HCT116 (cell line): ENCODE measurements around the gene PTN. TPM values are rescaled to one million over a fixed set of nuclear protein-coding genes. Genes with fewer than 3 reads are reported as not detected.

ENCODE experiments used
- ATAC-seq: fragments of 200-7000 bp; cut with Tn5 transposase; 2 replicates; pipeline ENCODE4 v1.9.1; 2020; ENCODE audit warnings: mild to moderate bottlenecking, moderate library complexity
- Bru-seq: library from RNA; stranded (reverse); fragments of 400-500 nt; gene quantifications from one replicate; lab custom pipeline; 2021; lab: Mats Ljungman, UMichigan
- BruChase-seq, 2 experiments: library from RNA; stranded (reverse); fragments of 400-500 nt; gene quantifications; one replicate each; lab custom pipeline; 2021; lab: Mats Ljungman, UMichigan
- BruUV-seq: library from RNA; stranded (reverse); fragments of 400-500 nt; replicated peaks from 2 replicates; lab custom pipeline; 2021; lab: Mats Ljungman, UMichigan
- CTCF ChIA-PET: fragments of 300-600 bp; sonication (Branson Sonifier 250); formaldehyde crosslinking; loops from one replicate; lab custom pipeline; 2021; ENCODE audit warnings: antibody characterized with exemption; lab: Charles Lee
- POLR2A ChIA-PET: fragments of 300-600, 350-600 bp; sonication (Branson Sonifier 250); formaldehyde crosslinking; loops from one replicate; lab custom pipeline; 2021; ENCODE audit warnings: antibody characterized with exemption; lab: Charles Lee
- RAD21 ChIA-PET, 2 experiments: fragments of 300-600 bp; sonication (Branson Sonifier 250); formaldehyde crosslinking; loops; one replicate each; lab custom pipeline; 2023; ENCODE audit warnings: low total read pairs in 2 of 2; ENCODE audit not compliant: uncharacterized antibody in 2 of 2, unreplicated experiment in 2 of 2, low non-redundant PET in 1 of 2; lab: Charles Lee
- DNase-seq: peaks from one replicate; pipeline ENCODE4 v3.0.0-alpha.2; 2010; ENCODE audit warnings: low read depth, low spot score
- H2AFZ ChIP-seq: fragments of 200-600 bp; shearing (Covaris generic), sonication (generic); 2 replicates; pipeline ENCODE4 v1.6.1; 2017; ENCODE audit warnings: low read depth, mixed run types, mixed read lengths, antibody characterized with exemption, low read length; ENCODE audit not compliant: poor library complexity, severe bottlenecking
- H3K27ac ChIP-seq: 2 replicates; pipeline ENCODE4 v1.5.1; 2012; ENCODE audit warnings: low read depth, low read length
- H3K27me3 ChIP-seq: fragments of 200-600 bp; sonication (generic); 2 replicates; pipeline ENCODE4 v1.6.1; 2016; ENCODE audit warnings: mixed run types, low read length, mixed read lengths; ENCODE audit not compliant: insufficient read depth
- H3K36me3 ChIP-seq, 2 experiments: fragments of 200-500 bp in 1 of 2; fragments of 200-600 bp in 1 of 2; sonication (Bioruptor generic) in 1 of 2; sonication (generic) in 1 of 2; 2 replicates each; pipeline versions ENCODE4 v1.5.1 to v1.6.1; 2014 to 2016; ENCODE audit warnings: low read length in 2 of 2, inconsistent platforms in 1 of 2, mixed read lengths in 1 of 2, mixed run types in 1 of 2; ENCODE audit not compliant: insufficient read depth in 2 of 2, control insufficient read depth in 1 of 2
- H3K4me1 ChIP-seq, 2 experiments: fragments of 200-600 bp in 1 of 2; sonication (generic) in 1 of 2; 2 replicates each; pipeline versions ENCODE4 v1.5.1 to v1.6.1; 2012 to 2017; ENCODE audit warnings: low read length in 2 of 2, inconsistent platforms in 1 of 2, mild to moderate bottlenecking in 1 of 2, mixed read lengths in 1 of 2, mixed run types in 1 of 2, moderate library complexity in 1 of 2; ENCODE audit not compliant: insufficient read depth in 2 of 2, control insufficient read depth in 1 of 2
- H3K4me2 ChIP-seq: fragments of 200-600 bp; sonication (generic); 2 replicates; pipeline ENCODE4 v1.6.1; 2017; ENCODE audit warnings: mixed run types, low read length, mixed read lengths
- H3K4me3 ChIP-seq, 2 experiments: fragments of 200-600 bp in 1 of 2; sonication (generic) in 1 of 2; replicated peaks in 1 of 2; 2 replicates each; pipeline ENCODE4 v1.5.1; 2011 to 2016; ENCODE audit warnings: low read length in 2 of 2, control low read depth in 1 of 2, low read depth in 1 of 2, mild to moderate bottlenecking in 1 of 2, mixed read lengths in 1 of 2, mixed run types in 1 of 2
- H3K79me2 ChIP-seq: fragments of 200-600 bp; sonication (generic); 2 replicates; pipeline ENCODE4 v1.6.1; 2017; ENCODE audit warnings: mild to moderate bottlenecking, mixed run types, low read length, moderate library complexity, mixed read lengths; ENCODE audit not compliant: insufficient read depth
- H3K9ac ChIP-seq: fragments of 200-600 bp; sonication (generic); 2 replicates; pipeline ENCODE4 v1.6.1; 2016; ENCODE audit warnings: low read length, mixed read lengths
- H3K9me2 ChIP-seq: fragments of 200-600 bp; sonication (generic), shearing (Covaris generic); 2 replicates; pipeline ENCODE4 v1.6.1; 2017; ENCODE audit warnings: mixed run types, mild to moderate bottlenecking, moderate library complexity; ENCODE audit not compliant: insufficient read depth
- H3K9me3 ChIP-seq, 2 experiments: fragments of 200-500 bp in 1 of 2; fragments of 200-600 bp in 1 of 2; sonication (Bioruptor generic) in 1 of 2; sonication (generic) in 1 of 2; 2 replicates each; pipeline ENCODE4 v1.6.1; 2014 to 2017; ENCODE audit warnings: low read length in 2 of 2, mixed read lengths in 2 of 2, inconsistent platforms in 1 of 2, low read depth in 1 of 2, mild to moderate bottlenecking in 1 of 2, mixed run types in 1 of 2, moderate library complexity in 1 of 2; ENCODE audit not compliant: control insufficient read depth in 1 of 2, insufficient read depth in 1 of 2
- H4K20me1 ChIP-seq: fragments of 200-600 bp; sonication (generic), shearing (Covaris generic); 2 replicates; pipeline ENCODE4 v1.6.1; 2017; ENCODE audit warnings: mixed run types, mild to moderate bottlenecking, moderate library complexity; ENCODE audit not compliant: insufficient read depth
- ATF3 ChIP-seq: IDR thresholded peaks from 2 replicates; pipeline ENCODE4 v1.6.1; 2012
- CEBPB ChIP-seq: IDR thresholded peaks from 2 replicates; pipeline ENCODE4 v1.6.1; 2012; ENCODE audit warnings: low read depth
- CTCF ChIP-seq, 3 experiments: fragments of 200-600 bp in 1 of 3; sonication (generic) in 1 of 3; IDR thresholded peaks in 2 of 3; conservative IDR thresholded peaks in 1 of 3; 2 replicates each; pipeline ENCODE4 v1.5.1; 2012 to 2017; ENCODE audit warnings: low read depth in 2 of 3, low read length in 2 of 3, antibody characterized with exemption in 1 of 3, borderline replicate concordance in 1 of 3, control low read depth in 1 of 3, mild to moderate bottlenecking in 1 of 3, mixed read lengths in 1 of 3, mixed run types in 1 of 3, moderate library complexity in 1 of 3; ENCODE audit not compliant: insufficient read depth in 1 of 3
- EZH2 ChIP-seq: fragments of 200-600 bp; sonication (generic); IDR thresholded peaks from 2 replicates; pipeline ENCODE4 v1.6.1; 2017; ENCODE audit warnings: antibody characterized with exemption, mixed run types
- JUND ChIP-seq: IDR thresholded peaks from 2 replicates; pipeline ENCODE4 v1.6.1; 2012
- POLR2AphosphoS5 ChIP-seq: IDR thresholded peaks from 2 replicates; pipeline ENCODE4 v1.6.1; 2011; ENCODE audit warnings: mild to moderate bottlenecking, low read depth, low read length, moderate library complexity
- RAD21 ChIP-seq: IDR thresholded peaks from 2 replicates; pipeline ENCODE4 v1.6.1; 2012; ENCODE audit warnings: low read depth, mild to moderate bottlenecking
- REST ChIP-seq: IDR thresholded peaks from 2 replicates; pipeline ENCODE4 v1.6.1; 2012; ENCODE audit warnings: low read depth
- SIN3A ChIP-seq: IDR thresholded peaks from 2 replicates; pipeline ENCODE4 v1.6.1; 2012; ENCODE audit warnings: low read depth
- SRF ChIP-seq: IDR thresholded peaks from 2 replicates; pipeline ENCODE4 v1.6.1; 2012; ENCODE audit warnings: low read depth
- TCF7L2 ChIP-seq: IDR thresholded peaks from 2 replicates; pipeline ENCODE4 v1.7.0; 2011; ENCODE audit warnings: borderline replicate concordance, inconsistent platforms; ENCODE audit not compliant: insufficient read depth, insufficient read length; ENCODE audit errors: extremely low read depth
- ZFX ChIP-seq: fragments of 450-650 bp; IDR thresholded peaks from 2 replicates; pipeline ENCODE4 v1.6.1; 2017
- intact Hi-C: fragments of 100-400 bp; cut with micrococcal nuclease; formaldehyde crosslinking; loops from 2 replicates; pipeline ENCODE4 v1.10.0; 2022
- long read RNA-seq: library from polyadenylated mRNA; unstranded; transcript quantifications from one replicate; pipeline ENCODE4 v2.0.0, GENCODE V29; 2021; ENCODE audit not compliant: unreplicated experiment
- polyA plus RNA-seq: library from polyadenylated mRNA; unstranded; fragments of >200 nt; gene quantifications from 2 replicates; pipeline ENCODE4 v1.2.1, GENCODE V29; 2012; ENCODE audit warnings: missing spikeins
- total RNA-seq: library from RNA; stranded (reverse); gene quantifications from one replicate; pipeline ENCODE4 v1.2.1, GENCODE V29; 2021; ENCODE audit not compliant: unreplicated experiment

Gene PTN
- total RNA-seq (not detected), Bru-seq, nascent RNA (not detected), BruChase-seq, experiment 1, labeled RNA remaining after a 6-hour chase (percentile 1 among the genes with signal in this experiment), BruChase-seq, experiment 2, labeled RNA remaining after a 2-hour chase (percentile 1 among the genes with signal in this experiment)
- not detected in 2 replicates for polyA plus RNA-seq
- long read RNA-seq: 0 reads

GRCh38 chr7:137343281-137343841, at the start of gene PTN:
PTN (minus strand) TSS chr7:137343733; CDS start chr7:137254973, 88,760 bp downstream.
- H3K36me3 ChIP-seq: no peaks in the 10 kb centered on the region
- intact Hi-C loops: no loop called here
- ATAC-seq (no peak), DNase-seq (no peak)
- H2AFZ ChIP-seq: no peak within 1 kb of the TSS
- H3K4me3 ChIP-seq: no peak within 1 kb of the TSS
- H3K27ac ChIP-seq: no peak within 1 kb of the TSS
- H3K9me2 ChIP-seq: no peaks in the 10 kb centered on the region
- H3K9ac ChIP-seq: no peak within 1 kb of the TSS
- no peaks in the 10 kb centered on the region for H4K20me1 ChIP-seq
- no peaks in the 10 kb centered on the region for H3K79me2 ChIP-seq
- H3K4me1 ChIP-seq: no peaks in the 10 kb centered on the region
- TF ChIP-seq TCF7L2: no peak
- no peak for TF ChIP-seq SRF
- no peak for TF ChIP-seq JUND
- no peak for TF ChIP-seq POLR2AphosphoS5
- TF ChIP-seq, all 23 proteins: peak for 0
- H3K9me3 ChIP-seq: peaks cover 0 to 16% of the 10 kb centered on the region in 2 experiments; a peak in 2 of 4 replicates
- ChIA-PET CTCF (no interaction called here), RAD21 (no interaction called here), POLR2A (no interaction called here)
- BruUV-seq: no TSS peak
- H3K27me3 ChIP-seq: no peaks in the 10 kb centered on the region
- no peak within 1 kb of the TSS for H3K4me2 ChIP-seq

- Histone ChIP-seq H4K20me1 (no peaks in the 10 kb centered on the region), H3K4me3 (no peak overlapping the region), H2AFZ (no peak overlapping the region), H3K9ac (no peak overlapping the region), H3K9me3 (no peaks in the 10 kb centered on the region; a peak in 1 of 4 replicates), H3K27me3 (no peaks in the 10 kb centered on the region), H3K79me2 (no peaks in the 10 kb centered on the region), H3K9me2 (no peaks in the 10 kb centered on the region), H3K36me3 (no peaks in the 10 kb centered on the region), H3K27ac (no peak overlapping the region), H3K4me1 (no peaks in the 10 kb centered on the region), H3K4me2 (no peak overlapping the region)
- ChIA-PET POLR2A (no interaction called here), CTCF (no interaction called here), RAD21 (no interaction called here)
- no TSS peak for BruUV-seq
- DNase-seq: no peak
- no peak for ATAC-seq
- intact Hi-C loops: no loop called here
- TF ChIP-seq REST (no peak), RAD21 (no peak), TCF7L2 (no peak), ATF3 (no peak), SIN3A (no peak), ZFX (no peak), EZH2 (no peak), SRF (no peak), CTCF (IDR thresholded peaks at IDR 0.05 in 2 of 3, conservative IDR thresholded peaks at IDR 0.05 in 1 of 3; ENCODE audit: borderline replicate concordance in 1 of 3, insufficient read depth in 1 of 3, low read depth in 2 of 3, low read length in 2 of 3) (no peak), CEBPB (no peak)
These were observed 46.5 kb upstream of the PTN start for GRCh38 chr7:137390076-137390475.
